Skeletal muscle satellite cell (primary cell): ENCODE measurements around the gene FBXO34.
A peak's percentile ranks its signal among the peaks of the same experiment; 100 is the strongest.

Source experiments
- H3K27me3 ChIP-seq: 2 replicates; pipeline ENCODE4 v1.7.0; 2013; ENCODE audit warnings: low read length; ENCODE audit not compliant: control insufficient read depth, insufficient read depth
- H3K36me3 ChIP-seq: 2 replicates; pipeline ENCODE4 v1.7.0; 2013; ENCODE audit warnings: mild to moderate bottlenecking, control low read depth, low read length; ENCODE audit not compliant: insufficient read depth
- H3K4me1 ChIP-seq: 2 replicates; pipeline ENCODE4 v1.7.0; 2013; ENCODE audit warnings: low read length; ENCODE audit not compliant: control insufficient read depth, insufficient read depth
- H3K4me2 ChIP-seq: 2 replicates; pipeline ENCODE4 v1.7.0; 2013; ENCODE audit warnings: mild to moderate bottlenecking, low read length
- H3K4me3 ChIP-seq: 2 replicates; pipeline ENCODE4 v1.7.0; 2013; ENCODE audit warnings: low read length
- H3K9ac ChIP-seq: 2 replicates; pipeline ENCODE4 v1.7.0; 2013; ENCODE audit warnings: mild to moderate bottlenecking, low read depth, low read length, moderate library complexity
- H3K9me3 ChIP-seq: replicated peaks from 2 replicates; pipeline ENCODE4 v1.7.0; 2013; ENCODE audit warnings: mild to moderate bottlenecking, control low read depth, low read length

FBXO34 gene

DNA sequence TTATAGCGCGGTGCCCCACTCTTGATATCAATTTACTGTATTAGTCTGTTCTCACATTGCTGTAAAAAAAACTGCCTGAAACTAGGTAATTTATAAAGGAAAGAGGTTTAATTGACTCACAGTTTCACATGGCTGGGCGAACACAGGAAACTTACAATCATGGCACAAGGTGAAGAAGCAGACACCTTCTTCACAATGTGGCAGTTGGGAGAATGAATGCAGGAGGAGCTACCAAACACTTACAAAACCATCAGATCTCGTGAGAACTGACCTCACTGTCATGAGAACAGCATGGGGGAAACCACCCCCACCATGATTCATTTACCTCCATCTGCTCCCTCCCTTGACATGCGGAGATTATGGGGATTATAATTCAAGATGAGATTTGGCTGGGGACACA, 42.3 kb downstream of the FBXO34 start:
- Histone ChIP-seq H3K27me3 (no peaks in the 10 kb centered on the region), H3K36me3 (no peaks in the 10 kb centered on the region), H3K4me1 (no peaks in the 10 kb centered on the region), H3K4me3 (no peak overlapping the region), H3K9me3 (peaks cover 6% of the 10 kb centered on the region), H3K9ac (no peak overlapping the region), H3K4me2 (no peak overlapping the region)

- Histone ChIP-seq H3K4me2 (no peak overlapping the region), H3K36me3 (no peaks in the 10 kb centered on the region), H3K27me3 (no peaks in the 10 kb centered on the region), H3K9ac (no peak overlapping the region), H3K4me3 (no peak overlapping the region), H3K9me3 (peaks cover 6% of the 10 kb centered on the region), H3K4me1 (no peaks in the 10 kb centered on the region)
Measured at GRCh38 chr14:55314449-55314848, 43.2 kb downstream of the FBXO34 start.

DNA sequence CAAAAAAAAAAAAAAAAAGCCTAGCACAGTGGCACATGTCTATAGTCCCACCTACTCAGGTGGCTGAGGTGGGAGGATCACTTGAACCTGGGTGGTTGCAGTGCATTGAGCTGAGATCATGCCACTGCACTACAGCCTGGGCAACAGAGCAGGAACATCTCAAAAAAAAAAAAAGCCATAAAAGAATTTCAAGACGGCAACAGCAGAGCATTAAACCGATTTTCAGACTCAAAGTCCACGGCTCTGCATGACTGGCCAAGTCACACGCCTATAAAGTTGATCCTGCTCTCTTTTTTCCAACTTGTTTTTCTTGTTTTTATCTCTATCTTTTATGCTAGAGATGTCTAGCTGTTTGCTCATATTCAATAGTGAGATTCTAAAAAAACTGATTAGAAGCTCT, 45.3 kb downstream of the FBXO34 start:
- H3K4me2 ChIP-seq, result no peak overlapping the region
- H3K4me3 ChIP-seq, result no peak overlapping the region
- H3K36me3 ChIP-seq, result no peaks in the 10 kb centered on the region
- H3K27me3 ChIP-seq, result no peaks in the 10 kb centered on the region
- no peaks in the 10 kb centered on the region for H3K4me1 ChIP-seq
- no peak overlapping the region for H3K9ac ChIP-seq
- peaks cover 6% of the 10 kb centered on the region for H3K9me3 ChIP-seq

GRCh38 chr14:55317542-55318306, 46.5 kb downstream of the FBXO34 start:
- Histone ChIP-seq H3K4me1 (no peaks in the 10 kb centered on the region), H3K9ac (no peak overlapping the region), H3K27me3 (no peaks in the 10 kb centered on the region), H3K9me3 (peaks cover under 1% of the 10 kb centered on the region), H3K36me3 (no peaks in the 10 kb centered on the region), H3K4me3 (no peak overlapping the region), H3K4me2 (no peak overlapping the region)

DNA sequence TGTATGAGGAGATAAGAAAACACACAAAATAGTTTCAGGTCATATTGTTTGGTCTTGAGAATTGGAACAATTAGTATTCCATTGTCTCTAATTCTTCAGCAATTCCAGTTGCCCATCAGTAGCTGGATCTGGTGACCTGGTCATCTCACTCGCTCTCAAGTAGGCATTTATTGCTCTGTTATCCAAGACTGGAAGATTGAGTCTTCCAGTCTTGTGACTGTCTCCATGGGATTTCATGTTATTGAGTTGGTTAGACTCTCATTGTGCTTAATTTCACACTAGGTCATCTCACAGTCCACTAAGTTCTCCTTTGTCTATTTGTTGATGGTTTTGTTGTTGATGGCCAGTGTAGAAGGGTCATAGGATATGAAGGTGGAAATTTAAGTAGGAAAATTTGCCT, 47.5 kb downstream of the FBXO34 start:
- H3K36me3 ChIP-seq, result no peaks in the 10 kb centered on the region
- no peaks in the 10 kb centered on the region for H3K4me1 ChIP-seq
- H3K4me2 ChIP-seq, result no peak overlapping the region
- H3K9ac ChIP-seq, result no peak overlapping the region
- H3K27me3 ChIP-seq, result no peaks in the 10 kb centered on the region
- H3K9me3 ChIP-seq, result no peaks in the 10 kb centered on the region
- H3K4me3 ChIP-seq, result no peak overlapping the region

GRCh38 chr14:55323910-55324309, 52.7 kb downstream of the FBXO34 start:
- Histone ChIP-seq H3K9ac (no peak overlapping the region), H3K4me1 (no peaks in the 10 kb centered on the region), H3K27me3 (no peaks in the 10 kb centered on the region), H3K9me3 (no peaks in the 10 kb centered on the region), H3K4me3 (no peak overlapping the region), H3K4me2 (no peak overlapping the region), H3K36me3 (no peaks in the 10 kb centered on the region)

- Histone ChIP-seq H3K4me2 (no peak overlapping the region), H3K4me1 (peaks cover 5% of the 10 kb centered on the region)
Measured at GRCh38 chr14:55324812-55325211, 53.6 kb downstream of the FBXO34 start.

GRCh38 chr14:55327179-55327578, 56.0 kb downstream of the FBXO34 start:
- Histone ChIP-seq H3K27me3 (no peaks in the 10 kb centered on the region), H3K9me3 (no peaks in the 10 kb centered on the region), H3K4me2 (no peak overlapping the region), H3K4me3 (no peak overlapping the region), H3K9ac (no peak overlapping the region), H3K36me3 (no peaks in the 10 kb centered on the region), H3K4me1 (peaks cover 15% of the 10 kb centered on the region)

More at GRCh38 chr14:55324812-55325211, 53.6 kb downstream of the FBXO34 start:
- Histone ChIP-seq H3K36me3 (no peaks in the 10 kb centered on the region), H3K9me3 (no peaks in the 10 kb centered on the region), H3K27me3 (no peaks in the 10 kb centered on the region), H3K4me3 (no peak overlapping the region), H3K9ac (no peak overlapping the region)

DNA sequence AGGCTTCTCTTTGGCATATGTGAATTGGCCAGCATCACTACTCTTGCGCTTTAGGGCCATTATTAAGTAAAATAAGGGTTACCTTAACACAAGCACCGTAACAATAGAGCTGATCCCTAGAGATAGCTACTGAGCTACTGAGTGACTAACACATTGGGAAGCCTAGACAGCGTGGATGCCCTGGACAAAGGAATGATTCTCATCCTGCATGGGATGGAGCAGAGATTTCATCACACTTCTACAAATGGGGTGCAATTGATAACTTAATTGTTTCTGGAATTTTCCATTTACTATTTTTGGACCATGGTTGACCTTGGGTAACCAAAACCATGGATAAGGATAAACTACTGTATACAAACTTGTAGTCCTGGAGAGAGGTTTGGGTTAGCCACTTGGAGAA, 57.1 kb downstream of the FBXO34 start:
- H3K4me3 ChIP-seq, result no peak overlapping the region
- no peaks in the 10 kb centered on the region for H3K9me3 ChIP-seq
- no peaks in the 10 kb centered on the region for H3K36me3 ChIP-seq
- H3K4me1 ChIP-seq, result peaks cover 18% of the 10 kb centered on the region
- no peaks in the 10 kb centered on the region for H3K27me3 ChIP-seq
- H3K4me2 ChIP-seq, result no peak overlapping the region
- H3K9ac ChIP-seq, result no peak overlapping the region

GRCh38 chr14:55329999-55330710, 58.9 kb downstream of the FBXO34 start:
- H3K27me3 ChIP-seq, result no peaks in the 10 kb centered on the region
- H3K9me3 ChIP-seq, result no peaks in the 10 kb centered on the region
- H3K9ac ChIP-seq, result peak overlapping the region; percentile 55
- H3K4me1 ChIP-seq, result peaks cover 30% of the 10 kb centered on the region
- H3K4me3 ChIP-seq, result peak overlapping the region; percentile 45
- no peaks in the 10 kb centered on the region for H3K36me3 ChIP-seq
- H3K4me2 ChIP-seq, result peak overlapping the region; percentile 74

DNA sequence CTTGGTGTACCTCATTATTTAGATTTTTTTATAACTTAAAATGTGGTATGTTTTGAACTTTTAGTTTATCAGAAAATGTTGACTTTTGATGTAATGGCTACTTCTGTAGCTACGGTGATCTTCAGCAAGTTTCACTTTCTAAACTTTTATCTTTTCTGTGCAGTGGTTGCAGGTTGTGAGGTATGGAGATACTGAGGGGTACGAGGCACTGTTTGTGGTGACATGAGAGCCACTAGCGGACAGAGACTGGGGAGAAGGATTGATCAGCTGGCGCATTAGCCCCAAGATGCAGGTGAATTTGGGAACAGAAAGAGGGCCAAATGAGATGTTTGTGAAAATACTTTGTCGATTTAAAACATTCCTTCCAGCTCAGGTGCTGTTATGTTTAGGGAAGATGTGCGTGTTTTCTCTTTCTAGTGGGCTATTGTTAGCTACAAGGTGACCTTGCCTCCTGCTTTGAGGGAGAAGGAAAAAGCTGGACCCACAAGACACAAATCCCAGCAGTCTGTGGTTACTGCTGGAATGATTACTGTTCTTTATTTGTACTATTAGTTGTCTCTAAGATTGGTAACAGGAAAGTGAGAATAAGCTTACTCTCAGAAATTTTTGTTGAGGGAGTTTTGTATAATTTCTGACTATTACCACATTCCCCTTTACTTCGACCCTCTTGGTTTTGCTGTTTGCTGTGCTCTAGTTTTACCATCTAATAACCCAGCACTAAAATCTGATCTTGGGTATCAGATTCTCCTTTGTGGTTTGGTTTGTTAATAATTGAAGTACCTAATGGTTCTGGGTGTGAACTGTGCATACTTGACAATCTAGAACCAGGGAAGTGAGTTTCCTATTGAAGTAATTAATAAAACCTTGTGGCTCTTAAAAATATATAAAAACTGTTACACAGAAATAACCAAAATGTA, 61.7 kb downstream of the FBXO34 start:
- H3K9ac ChIP-seq, result no peak overlapping the region
- no peak overlapping the region for H3K4me3 ChIP-seq
- H3K4me1 ChIP-seq, result peaks cover 30% of the 10 kb centered on the region
- no peaks in the 10 kb centered on the region for H3K36me3 ChIP-seq
- H3K4me2 ChIP-seq, result no peak overlapping the region
- H3K9me3 ChIP-seq, result no peaks in the 10 kb centered on the region
- H3K27me3 ChIP-seq, result no peaks in the 10 kb centered on the region
